RKO (cell line): ENCODE data around the gene CLIP4.

Experiments
- DNase-seq: peaks from one replicate; pipeline ENCODE4 v3.0.0-alpha.2; 2016; ENCODE audit warnings: low spot score

Gene CLIP4

GRCh38 chr2:29222381-29223179, 107.4 kb downstream of the CLIP4 start:
- no peak for DNase-seq

- DNase-seq: no peak
Observed at GRCh38 chr2:29223257-29223656, 108.0 kb downstream of the CLIP4 start.

- DNase-seq: peak; percentile 13
Observed at GRCh38 chr2:29223851-29224692, 108.9 kb downstream of the CLIP4 start.

- no peak for DNase-seq
Observed at GRCh38 chr2:29224693-29225551, 109.7 kb downstream of the CLIP4 start.

GRCh38 chr2:29225814-29226213, 110.6 kb downstream of the CLIP4 start:
- DNase-seq: no peak

GRCh38 chr2:29226375-29226774, 111.2 kb downstream of the CLIP4 start:
- DNase-seq: no peak

- DNase-seq: no peak
Observed at GRCh38 chr2:29226808-29227207, 111.6 kb downstream of the CLIP4 start.

GRCh38 chr2:29227935-29228675, 112.9 kb downstream of the CLIP4 start:
- no peak for DNase-seq

GRCh38 chr2:29228947-29229346, 113.7 kb downstream of the CLIP4 start:
- DNase-seq: no peak

- DNase-seq: no peak
Observed at GRCh38 chr2:29229640-29230039, 114.4 kb downstream of the CLIP4 start.

GRCh38 chr2:29232041-29232440, 116.8 kb downstream of the CLIP4 start:
- no peak for DNase-seq

- no peak for DNase-seq
Observed at GRCh38 chr2:29233428-29233827, 118.2 kb downstream of the CLIP4 start.

- DNase-seq: no peak
Observed at GRCh38 chr2:29235411-29235810, 120.2 kb downstream of the CLIP4 start.

GRCh38 chr2:29236074-29236473, 120.9 kb downstream of the CLIP4 start:
- no peak for DNase-seq

- peak; percentile 41 for DNase-seq
Observed at GRCh38 chr2:29238497-29238896, 123.3 kb downstream of the CLIP4 start.
